Peyer's patch (tissue), 4 donors: ENCODE results near the gene ZBTB22.

Experiments
- CTCF ChIP-seq, 6 experiments: fragments of 450-650 bp in 4 of 6; fragments of 200-600 bp in 2 of 6; sonication (generic) in 1 of 6; IDR thresholded peaks; one replicate each; pipeline ENCODE4 v1.5.1; 2017 to 2019; ENCODE audit warnings: antibody characterized with exemption in 6 of 6, mild to moderate bottlenecking in 3 of 6, moderate library complexity in 1 of 6
- POLR2A ChIP-seq, 2 donors: fragments of 450-650 bp; IDR thresholded peaks; one replicate each; pipeline ENCODE4 v1.5.1; 2017; ENCODE audit warnings: antibody characterized with exemption in 2 of 2, mild to moderate bottlenecking in 2 of 2, moderate library complexity in 2 of 2

GRCh38 chr6:33335916-33336315 lies 18.4 kb upstream of the ZBTB22 start:
- TF ChIP-seq CTCF (IDR thresholded peaks at IDR 0.05): no peak
- no peak for TF ChIP-seq POLR2A (IDR thresholded peaks at IDR 0.05)
